ENCODE data around the gene SPON1.
"Not testable (repeated sequence)": the region's sequence is repeated elsewhere in the genome, so short reads cannot be mapped to it uniquely, and the experiment has no call there.

SPON1 gene

GRCh38 chr11:13962562-13963168, at the start of gene SPON1:
TSS of gene SPON1 (plus strand) at chr11:13962723. CDS start at chr11:13962905, 182 bp downstream.
- DNase-seq = no peak

- DNase-seq = no peak
Observed at GRCh38 chr11:13917264-13917663, 45.3 kb upstream of the SPON1 start.

- DNase-seq = no peak
Observed at GRCh38 chr11:13917904-13918303, 44.6 kb upstream of the SPON1 start.

GRCh38 chr11:13920756-13921155, 41.8 kb upstream of the SPON1 start:
- no peak for DNase-seq

- DNase-seq = no peak
Observed at GRCh38 chr11:13921545-13921944, 41.0 kb upstream of the SPON1 start.

- no peak for DNase-seq
Observed at GRCh38 chr11:13923182-13923581, 39.3 kb upstream of the SPON1 start.

- no peak for DNase-seq
Observed at GRCh38 chr11:13923716-13924650, 38.5 kb upstream of the SPON1 start.

- DNase-seq = no peak
Observed at GRCh38 chr11:13924801-13925327, 37.7 kb upstream of the SPON1 start.

GRCh38 chr11:13926366-13926765, 36.2 kb upstream of the SPON1 start:
- DNase-seq = not testable (repeated sequence)

GRCh38 chr11:13926981-13927380, 35.5 kb upstream of the SPON1 start:
- no peak for DNase-seq

- no peak for DNase-seq
Observed at GRCh38 chr11:13927481-13927880, 35.0 kb upstream of the SPON1 start.

- no peak for DNase-seq
Observed at GRCh38 chr11:13928566-13929251, 33.8 kb upstream of the SPON1 start.

- DNase-seq = no peak
Observed at GRCh38 chr11:13929395-13929891, 33.1 kb upstream of the SPON1 start.

- DNase-seq = no peak
Observed at GRCh38 chr11:13931356-13931755, 31.2 kb upstream of the SPON1 start.

- not testable (repeated sequence) for DNase-seq
Observed at GRCh38 chr11:13937154-13937553, 25.4 kb upstream of the SPON1 start.

GRCh38 chr11:13938829-13939228, 23.7 kb upstream of the SPON1 start:
- not testable (repeated sequence) for DNase-seq

- DNase-seq = no peak
Observed at GRCh38 chr11:13939961-13940906, 22.3 kb upstream of the SPON1 start.

- DNase-seq = no peak
Observed at GRCh38 chr11:13940907-13941256, 21.6 kb upstream of the SPON1 start.

GRCh38 chr11:13941775-13942174, 20.7 kb upstream of the SPON1 start:
- no peak for DNase-seq

GRCh38 chr11:13942378-13942777, 20.1 kb upstream of the SPON1 start:
- no peak for DNase-seq

GRCh38 chr11:13942971-13943381, 19.5 kb upstream of the SPON1 start:
- DNase-seq = no peak

- no peak for DNase-seq
Observed at GRCh38 chr11:13944016-13944415, 18.5 kb upstream of the SPON1 start.
